Keratinocyte (primary cell): ENCODE results near the gene TCF7L2.

ENCODE experiments used
- CTCF ChIP-seq, 3 experiments: IDR thresholded peaks in 1 of 3; conservative IDR thresholded peaks in 1 of 3; optimal IDR thresholded peaks in 1 of 3; 2 replicates in 2 of 3; 3 replicates in 1 of 3; pipeline versions ENCODE3 to v1.5.1; 2011; ENCODE audit warnings: low read length in 3 of 3, mild to moderate bottlenecking in 3 of 3, moderate library complexity in 2 of 3, control low read depth in 1 of 3, inconsistent platforms in 1 of 3; ENCODE audit not compliant: insufficient read depth in 2 of 3; ENCODE audit errors: extremely low read depth in 1 of 3
- EZH2 ChIP-seq: IDR thresholded peaks from one replicate; pipeline ENCODE4 v1.6.1; 2012; ENCODE audit warnings: inconsistent platforms, mild to moderate bottlenecking, low read length, moderate library complexity

GRCh38 chr10:113171662-113172061, 221.6 kb downstream of the TCF7L2 start:
- TF ChIP-seq CTCF (optimal IDR thresholded peaks at IDR 0.05 in 1 of 3, IDR thresholded peaks at IDR 0.05 in 1 of 3, conservative IDR thresholded peaks at IDR 0.05 in 1 of 3; ENCODE audit: extremely low read depth in 1 of 3, insufficient read depth in 2 of 3, low read length in 3 of 3) (no peak), EZH2 (no peak)
